Thymus (tissue), 11 donors: Measurements from ENCODE around the gene ZNF697. TPM values are rescaled to one million over a fixed set of nuclear protein-coding genes. Genes with fewer than 3 reads are reported as not detected.
"Not testable (repeated sequence)": the region's sequence is repeated elsewhere in the genome, so short reads cannot be mapped to it uniquely, and the experiment has no call there.

Experiments
- DNase-seq, 9 donors: peaks; one replicate each; pipeline ENCODE4 v3.0.0-alpha.2; 2013; ENCODE audit warnings: low spot score in 9 of 9, low read depth in 6 of 9, missing footprints in 1 of 9
- H3K27ac ChIP-seq, 2 donors: one replicate each; pipeline ENCODE4 v1.5.1; 2013; ENCODE audit warnings: control low read depth in 1 of 2, low read depth in 1 of 2, low read length in 1 of 2, mild to moderate bottlenecking in 1 of 2, moderate library complexity in 1 of 2
- H3K27me3 ChIP-seq, 2 donors: one replicate each; pipeline ENCODE4 v1.5.1; 2013; ENCODE audit warnings: low read length in 1 of 2; ENCODE audit not compliant: control insufficient read depth in 2 of 2, insufficient read depth in 1 of 2
- H3K36me3 ChIP-seq, 2 donors: one replicate each; pipeline ENCODE4 v1.5.1; 2013; ENCODE audit warnings: low read length in 1 of 2, mild to moderate bottlenecking in 1 of 2, moderate library complexity in 1 of 2; ENCODE audit not compliant: control insufficient read depth in 2 of 2, insufficient read depth in 2 of 2
- H3K4me1 ChIP-seq, 2 donors: one replicate each; pipeline ENCODE4 v1.5.1; 2013; ENCODE audit warnings: low read length in 2 of 2; ENCODE audit not compliant: control insufficient read depth in 2 of 2, insufficient read depth in 2 of 2
- H3K4me3 ChIP-seq, 2 donors: one replicate each; pipeline ENCODE4 v1.5.1; 2013; ENCODE audit warnings: low read length in 2 of 2, control low read depth in 1 of 2, mild to moderate bottlenecking in 1 of 2
- H3K9me3 ChIP-seq, 2 donors: one replicate each; pipeline ENCODE4 v1.5.1; 2013; ENCODE audit warnings: low read length in 1 of 2, mild to moderate bottlenecking in 1 of 2; ENCODE audit not compliant: control insufficient read depth in 2 of 2, insufficient read depth in 1 of 2
- WGBS: extraction: QIAGEN DNeasy Blood & Tissue Kit; methylation state at CpG from one replicate; pipeline ENCODE4 v1.1.7; 2013; 5-methylcytosine and 5-hydroxymethylcytosine counted together
- polyA plus RNA-seq: library from polyadenylated mRNA; stranded (reverse); fragments of 200-250 nt; gene quantifications from one replicate; pipeline ENCODE4 v1.2.3, GENCODE V29; 2013
- total RNA-seq: library from RNA; stranded (reverse); fragments of 120-200 nt; gene quantifications from one replicate; pipeline ENCODE4 v1.2.4, GENCODE V29; 2013
- donor health status: healthy.

ZNF697 gene
- total and polyA plus RNA-seq, 2 donors: 1.2 to 1.3 TPM

DNA sequence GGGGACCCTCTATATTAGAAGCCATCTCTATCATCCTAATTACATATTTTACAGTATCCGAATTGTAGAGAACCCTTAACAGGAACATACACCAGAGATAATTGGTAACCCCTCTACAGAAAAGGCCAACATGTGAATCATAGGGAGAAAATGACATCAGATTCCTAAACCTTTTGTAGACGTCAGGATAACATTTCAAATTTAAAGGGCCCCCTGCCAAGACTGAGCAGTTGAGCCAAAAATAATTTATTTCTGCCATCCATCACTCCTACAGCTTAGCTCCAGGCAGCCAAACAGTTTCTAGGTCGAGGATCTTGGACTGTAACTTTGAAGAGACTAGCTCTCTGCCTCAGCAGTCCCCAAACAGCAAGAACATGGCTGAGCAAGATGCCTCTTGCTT is 21.2 kb downstream of the ZNF697 start:
- WGBS: 84% methylated on average over 3 of the region's 3 CpGs
- peaks cover 0 to 3% of the 10 kb centered on the region in 2 donors for H3K4me1 ChIP-seq

DNA sequence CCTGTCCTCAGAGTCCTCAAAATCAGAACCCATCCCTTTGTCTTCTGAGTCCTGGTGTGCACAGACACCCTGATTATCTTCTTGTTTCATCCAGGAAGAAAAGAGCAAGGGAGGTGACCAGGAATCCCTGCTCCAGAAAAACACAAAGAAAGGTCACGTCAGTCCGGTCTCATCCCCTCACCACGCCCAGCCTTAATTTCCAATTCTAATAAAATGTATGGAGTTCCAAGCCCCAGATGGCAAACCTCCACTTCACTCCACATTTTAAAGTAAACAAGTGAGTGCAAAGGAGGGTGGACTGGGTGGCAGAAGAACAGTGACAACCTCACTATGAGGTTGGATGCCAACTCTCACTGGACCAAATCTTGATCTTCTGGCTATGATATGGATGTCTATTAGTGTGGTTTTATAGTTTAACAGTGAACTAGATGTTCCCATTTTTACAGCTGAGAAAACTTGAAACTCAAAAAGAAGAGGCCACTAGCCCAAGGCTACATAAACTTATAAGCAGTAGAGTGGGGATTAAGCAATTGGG is 22.0 kb downstream of the ZNF697 start:
- no peaks in the 10 kb centered on the region for H3K36me3 ChIP-seq
- H3K4me3 ChIP-seq: no peak overlapping the region
- no peaks in the 10 kb centered on the region for H3K9me3 ChIP-seq
- no peak overlapping the region for H3K27ac ChIP-seq
- H3K4me1 ChIP-seq: no peaks in the 10 kb centered on the region
- no peak for DNase-seq
- peaks cover 8 to 13% of the 10 kb centered on the region in 2 donors for H3K27me3 ChIP-seq
- WGBS: 98% methylated on average over 3 of the region's 3 CpGs

More for the DNA sequence above, 21.2 kb downstream of the ZNF697 start:
- Histone ChIP-seq H3K4me3 (no peak overlapping the region), H3K27me3 (peaks cover 9 to 21% of the 10 kb centered on the region in 2 donors), H3K9me3 (no peaks in the 10 kb centered on the region), H3K27ac (no peak overlapping the region), H3K36me3 (no peaks in the 10 kb centered on the region)
- DNase-seq: no peak

DNA sequence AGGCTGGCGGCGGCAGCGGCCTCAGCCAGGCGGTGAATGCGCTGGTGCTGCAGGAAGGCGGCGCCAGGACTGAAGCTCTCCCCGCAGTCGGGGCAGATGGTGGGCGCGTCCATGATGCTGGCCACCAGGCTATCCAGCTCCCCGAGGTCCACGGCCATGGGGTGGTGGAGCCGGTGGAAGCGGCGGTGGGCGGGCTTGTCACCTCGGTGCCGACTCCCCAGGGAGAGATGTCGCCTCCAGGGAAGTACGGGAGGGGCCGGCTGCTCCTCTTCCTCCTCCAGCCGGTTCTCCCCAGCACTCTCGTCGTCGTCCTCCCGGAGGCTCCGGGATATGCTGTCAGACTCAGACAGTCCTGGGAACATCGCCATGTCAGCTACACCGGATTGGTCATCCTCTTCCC is 24.4 kb downstream of the ZNF697 start:
- H3K9me3 ChIP-seq: no peaks in the 10 kb centered on the region
- 94% methylated on average over 30 of the region's 30 CpGs for WGBS
- H3K4me1 ChIP-seq: no peaks in the 10 kb centered on the region
- H3K27ac ChIP-seq: no peak overlapping the region
- no peak for DNase-seq
- no peaks in the 10 kb centered on the region for H3K36me3 ChIP-seq
- H3K27me3 ChIP-seq: no peaks in the 10 kb centered on the region
- no peak overlapping the region for H3K4me3 ChIP-seq

DNA sequence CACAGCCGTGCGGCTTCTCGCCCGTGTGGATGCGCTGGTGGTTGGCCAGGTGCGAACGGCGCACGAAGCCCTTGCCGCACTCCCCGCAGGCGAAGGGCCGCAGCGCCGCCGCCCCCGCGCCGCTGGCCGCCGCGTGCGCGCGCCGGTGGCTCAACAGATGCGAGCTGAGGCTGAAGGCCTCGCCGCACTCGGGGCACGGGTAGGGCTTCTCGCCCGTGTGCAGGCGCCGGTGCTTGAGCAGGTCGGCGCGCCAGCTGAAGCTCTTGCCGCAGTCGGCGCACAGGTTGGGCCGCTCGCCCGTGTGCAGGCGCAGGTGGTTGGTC is 24.9 kb downstream of the ZNF697 start:
- DNase-seq: no peak
- no peaks in the 10 kb centered on the region for H3K9me3 ChIP-seq
- no peaks in the 10 kb centered on the region for H3K36me3 ChIP-seq
- H3K27ac ChIP-seq: no peak overlapping the region
- H3K27me3 ChIP-seq: no peaks in the 10 kb centered on the region
- 97% methylated on average over 45 of the region's 45 CpGs for WGBS
- H3K4me1 ChIP-seq: no peaks in the 10 kb centered on the region
- no peak overlapping the region for H3K4me3 ChIP-seq

DNA sequence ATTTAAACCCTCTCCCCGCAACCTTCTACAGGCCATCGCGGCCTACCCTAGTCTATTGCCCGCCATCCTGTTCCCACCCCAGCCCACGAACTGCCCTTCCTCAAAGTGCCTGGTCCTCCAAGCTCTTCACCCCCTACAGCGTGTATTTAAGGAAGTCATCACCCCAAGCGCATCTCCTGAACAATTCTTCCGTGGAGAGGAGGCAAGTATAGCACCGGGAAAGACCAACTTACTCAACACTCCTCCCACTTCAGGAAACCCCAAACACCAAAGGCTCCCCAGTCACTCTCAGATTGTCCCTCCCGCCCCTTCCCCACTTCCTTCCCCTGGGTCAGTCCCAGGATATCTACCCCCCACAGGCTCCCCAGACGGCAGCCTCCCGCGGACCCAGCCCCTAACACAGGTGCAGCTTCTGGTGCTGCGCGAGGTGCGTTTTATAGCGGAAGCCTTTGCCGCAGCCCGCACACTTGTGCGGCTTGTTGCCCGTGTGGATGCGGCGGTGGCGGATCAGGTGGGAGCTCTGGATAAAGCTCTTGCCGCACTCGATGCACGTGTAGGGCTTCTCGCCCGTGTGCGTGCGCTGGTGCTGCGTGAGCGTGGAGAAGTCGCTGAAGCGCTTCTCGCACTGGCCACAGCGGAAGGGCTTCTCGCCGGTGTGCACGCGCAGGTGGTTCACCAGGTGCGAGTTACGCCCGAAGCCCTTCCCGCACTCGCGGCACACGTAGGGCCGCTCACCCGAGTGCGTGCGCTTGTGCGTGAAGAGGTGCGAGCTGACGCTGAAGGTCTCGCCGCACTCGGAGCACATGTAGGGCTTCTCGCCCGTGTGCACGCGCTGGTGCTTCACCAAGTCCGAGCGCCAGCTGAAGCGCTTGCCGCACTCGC is 25.5 kb downstream of the ZNF697 start:
- Histone ChIP-seq H3K9me3 (no peaks in the 10 kb centered on the region), H3K4me1 (no peaks in the 10 kb centered on the region), H3K36me3 (no peaks in the 10 kb centered on the region), H3K27ac (no peak overlapping the region), H3K4me3 (no peak overlapping the region), H3K27me3 (no peaks in the 10 kb centered on the region)
- WGBS: 95% methylated on average over 67 of the region's 67 CpGs
- no peak for DNase-seq

DNA sequence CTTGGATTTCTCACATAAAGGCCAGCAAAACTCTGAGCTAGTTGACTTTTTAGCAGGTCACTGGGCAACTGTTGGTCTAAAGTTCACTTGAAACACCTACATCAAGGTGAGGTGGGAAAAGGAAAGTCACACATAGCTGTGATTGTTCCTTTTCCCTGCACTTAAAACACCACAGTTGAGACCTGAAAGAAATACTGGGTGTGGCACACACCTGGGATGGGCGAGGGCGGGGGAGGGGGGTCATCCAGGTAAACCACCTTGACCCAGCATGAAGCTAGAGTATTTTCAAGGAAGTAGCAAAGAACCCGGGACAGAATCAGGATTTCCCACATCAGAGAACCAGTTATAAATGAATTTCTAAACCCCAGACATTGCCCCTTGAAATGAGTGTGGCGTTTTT is 26.4 kb downstream of the ZNF697 start:
- H3K4me1 ChIP-seq: no peaks in the 10 kb centered on the region
- no peak overlapping the region for H3K4me3 ChIP-seq
- H3K27ac ChIP-seq: no peak overlapping the region
- no peaks in the 10 kb centered on the region for H3K36me3 ChIP-seq
- DNase-seq: no peak
- H3K9me3 ChIP-seq: no peaks in the 10 kb centered on the region
- H3K27me3 ChIP-seq: no peaks in the 10 kb centered on the region
- WGBS: 93% methylated on average over 4 of the region's 4 CpGs

DNA sequence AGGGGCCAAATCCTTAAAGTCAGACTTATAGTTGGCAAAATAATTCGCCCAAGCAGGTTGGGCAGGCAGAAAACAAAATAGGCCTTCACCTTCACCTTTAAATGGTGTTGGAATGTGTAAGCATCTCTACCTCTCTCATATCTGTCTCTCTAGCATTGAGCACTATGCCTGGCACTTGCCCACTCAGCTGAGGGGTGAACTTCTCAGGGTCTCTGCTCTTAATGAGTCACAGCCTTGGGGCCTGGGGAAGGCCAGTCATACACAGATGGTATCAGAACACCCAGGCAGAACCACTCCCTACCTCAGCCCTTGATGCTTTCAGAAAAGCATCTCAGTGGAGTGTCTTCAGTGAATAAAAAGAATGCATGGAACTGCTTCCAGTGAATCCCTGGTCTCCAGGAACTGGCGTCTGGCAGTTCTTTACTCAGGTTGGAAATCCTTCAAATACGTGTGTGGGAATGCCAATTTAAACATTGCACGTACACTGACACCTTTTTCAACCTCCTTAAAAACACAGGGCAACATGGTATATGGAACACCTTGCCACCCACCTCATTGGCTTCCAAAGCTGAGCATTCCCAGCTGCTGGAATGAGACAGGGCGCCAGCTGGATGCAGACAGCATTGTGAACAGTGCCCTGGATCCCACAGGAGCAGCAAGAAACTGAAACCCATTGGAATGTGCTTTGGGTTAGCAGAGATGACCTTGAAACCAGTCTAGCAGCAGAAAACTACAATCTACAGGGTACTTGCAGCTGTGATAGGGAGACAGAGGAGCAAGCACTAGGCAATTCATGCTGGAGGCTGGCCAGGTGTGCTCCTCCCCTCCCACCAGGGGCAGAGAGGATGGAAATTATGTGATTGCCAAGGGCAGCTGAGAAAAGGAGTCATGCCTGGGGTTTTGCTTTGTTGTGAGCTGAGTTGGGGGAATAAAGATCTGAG is 30.0 kb downstream of the ZNF697 start:
- no peak overlapping the region for H3K4me3 ChIP-seq
- WGBS: 71% methylated on average over 5 of the region's 5 CpGs
- no peaks in the 10 kb centered on the region for H3K4me1 ChIP-seq
- H3K27me3 ChIP-seq: no peaks in the 10 kb centered on the region
- H3K27ac ChIP-seq: no peak overlapping the region
- no peaks in the 10 kb centered on the region for H3K9me3 ChIP-seq
- no peaks in the 10 kb centered on the region for H3K36me3 ChIP-seq
- no peak for DNase-seq

DNA sequence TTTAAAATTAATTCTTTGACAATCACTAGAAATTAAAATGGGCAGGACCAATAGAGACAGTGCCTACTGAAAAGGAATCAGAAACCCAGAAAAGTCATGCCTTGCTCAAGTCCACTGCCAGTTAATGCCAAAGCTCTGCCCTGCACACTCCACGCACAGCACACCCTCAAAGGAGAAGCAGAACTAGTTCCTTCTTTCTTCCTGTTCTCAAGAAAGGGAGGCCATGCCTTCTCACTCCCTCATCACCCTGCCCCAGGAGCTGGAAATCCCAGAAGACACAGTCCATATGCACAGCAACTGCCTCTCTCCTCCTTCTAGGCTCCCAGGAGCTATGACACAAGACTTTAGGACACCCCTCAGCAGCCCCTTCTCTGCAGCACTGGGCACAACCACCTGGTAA is 31.3 kb downstream of the ZNF697 start:
- not testable (repeated sequence) for H3K27me3 ChIP-seq, H3K9me3 ChIP-seq, H3K4me1 ChIP-seq, H3K4me3 ChIP-seq, H3K36me3 ChIP-seq, H3K27ac ChIP-seq, DNase-seq
- WGBS: 64% methylated on average over 1 of the region's 1 CpG

DNA sequence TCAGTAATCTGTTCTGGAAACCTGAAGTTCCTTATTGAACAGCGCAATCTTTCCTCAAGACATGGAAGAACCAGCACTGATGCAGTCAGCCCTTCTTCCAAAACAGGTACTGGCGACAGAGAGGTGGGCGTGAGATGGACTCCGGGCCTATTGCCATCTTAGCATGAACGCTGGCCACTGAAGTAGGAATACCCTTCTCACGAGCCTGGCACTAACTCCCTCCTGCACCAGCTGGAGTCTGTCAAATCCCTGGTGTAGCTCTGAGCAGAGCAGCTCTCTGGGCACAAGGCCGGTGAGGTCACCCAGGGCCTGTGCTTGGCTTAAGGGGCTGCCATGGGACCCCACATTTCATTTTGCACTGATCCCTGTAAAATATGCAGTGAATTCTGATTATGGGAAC is 33.0 kb downstream of the ZNF697 start:
- H3K9me3 ChIP-seq, H3K4me1 ChIP-seq, H3K27ac ChIP-seq, H3K4me3 ChIP-seq, H3K36me3 ChIP-seq, H3K27me3 ChIP-seq, DNase-seq: not testable (repeated sequence)
- 82% methylated on average over 7 of the region's 7 CpGs for WGBS
